GM12891 (cell line): ENCODE results near the gene IL31.

Experiments
- DNase-seq: peaks from one replicate; pipeline ENCODE4 v3.0.0; 2011; ENCODE audit warnings: low spot score; ENCODE audit not compliant: insufficient read length
- FAIRE-seq: peaks from 2 replicates; lab custom pipeline; 2011; peaks lifted over from hg19 to GRCh38; lab: Jason Lieb, UNC
- PAX5 ChIP-seq: IDR thresholded peaks from 2 replicates; pipeline ENCODE4 v1.6.1; 2011; ENCODE audit warnings: low read length, moderate library complexity, mild to moderate bottlenecking; ENCODE audit not compliant: insufficient read depth, severe bottlenecking
- POLR2A ChIP-seq: IDR thresholded peaks from 2 replicates; pipeline ENCODE4 v1.6.1; 2011; ENCODE audit warnings: low read depth, low read length, control low read depth
- POLR2AphosphoS5 ChIP-seq: IDR thresholded peaks from 2 replicates; pipeline ENCODE4 v1.6.1; 2011; ENCODE audit warnings: low read depth, low read length, control low read depth
- POU2F2 ChIP-seq: IDR thresholded peaks from 2 replicates; pipeline ENCODE4 v1.6.1; 2011; ENCODE audit warnings: low read depth, mild to moderate bottlenecking, control low read depth, low read length, moderate library complexity
- SPI1 ChIP-seq: IDR thresholded peaks from 2 replicates; pipeline ENCODE4 v1.6.1; 2011; ENCODE audit warnings: low read depth, low read length, control low read depth
- TAF1 ChIP-seq: IDR thresholded peaks from 2 replicates; pipeline ENCODE4 v1.6.1; 2011; ENCODE audit warnings: low read depth, low read length, control low read depth

The IL31 gene

DNA sequence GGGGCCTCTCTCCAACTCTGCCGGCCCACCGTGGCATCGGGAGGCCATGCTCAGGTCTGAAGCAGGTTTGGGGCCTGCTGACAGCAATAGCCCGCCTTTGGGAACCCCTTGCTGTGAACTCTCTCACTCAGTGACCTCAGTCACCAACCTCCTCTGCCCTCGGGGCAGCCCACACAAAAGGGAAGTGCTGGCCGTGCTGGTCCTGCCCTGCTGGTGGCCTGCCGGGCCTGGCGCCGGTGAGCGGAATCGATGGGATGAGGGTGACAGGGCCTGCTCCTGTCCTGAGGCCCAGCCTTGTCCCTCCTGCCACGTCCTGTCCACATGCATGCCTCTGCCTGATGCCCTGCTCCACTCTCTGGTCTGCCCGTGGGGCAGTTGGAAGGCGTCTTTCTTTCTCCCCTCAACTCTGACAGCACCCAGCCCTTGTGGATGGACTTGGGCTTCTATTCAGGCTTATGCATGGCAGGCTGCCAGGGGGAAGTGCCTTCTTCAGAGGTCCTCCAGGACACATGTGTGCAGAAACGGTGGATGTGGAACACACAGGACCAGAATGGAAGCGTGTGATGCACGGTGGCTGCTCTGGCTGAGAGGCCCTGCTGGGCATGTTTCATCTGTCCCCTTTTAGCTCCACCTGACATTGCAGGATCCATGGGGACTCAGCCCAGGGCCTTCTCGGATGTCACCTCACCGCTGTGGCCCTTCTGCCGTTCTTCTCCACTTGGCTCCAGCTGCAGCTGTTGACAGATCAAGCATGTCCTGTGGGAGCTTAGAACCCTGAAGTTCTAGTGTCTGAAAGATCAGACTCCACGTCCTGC is 31.9 kb downstream of the IL31 start:
- no peak for DNase-seq
- no peak for FAIRE-seq
- no peak for TF ChIP-seq PAX5

- no peak for FAIRE-seq
- DNase-seq: no peak
- no peak for TF ChIP-seq POLR2A
- no peak for TF ChIP-seq POLR2AphosphoS5
- TF ChIP-seq TAF1: no peak
- TF ChIP-seq PAX5: no peak
- TF ChIP-seq POU2F2: no peak
- TF ChIP-seq SPI1: no peak
These were observed 33.4 kb downstream of the IL31 start for GRCh38 chr12:122140467-122141257.

GRCh38 chr12:122139941-122140340 is 34.1 kb downstream of the IL31 start:
- TF ChIP-seq TAF1 (no peak), POU2F2 (no peak), POLR2A (no peak), SPI1 (no peak), POLR2AphosphoS5 (no peak), PAX5 (no peak)
- FAIRE-seq (no peak), DNase-seq (no peak)

DNA sequence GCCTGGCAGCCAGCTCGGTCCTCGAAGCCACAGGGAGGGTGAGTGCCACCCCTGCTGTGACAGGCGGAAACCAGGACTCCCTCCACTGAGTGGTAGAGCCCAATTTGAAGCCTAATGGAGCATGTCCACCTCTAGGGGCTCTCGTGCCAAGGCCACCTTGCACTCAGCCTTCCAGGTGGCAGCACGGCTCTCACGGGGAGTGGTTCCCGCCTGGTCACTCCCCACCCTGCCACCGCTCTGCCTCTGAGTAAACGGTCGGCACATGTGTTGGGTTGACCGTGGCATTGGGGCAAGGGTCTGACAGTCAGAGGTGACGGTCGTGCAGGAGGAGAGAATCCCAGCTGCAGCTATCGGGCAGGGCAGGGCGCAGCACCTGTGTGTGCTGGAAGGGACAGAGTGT is 34.8 kb downstream of the IL31 start:
- no peak for DNase-seq
- no peak for FAIRE-seq
- TF ChIP-seq TAF1 (no peak), SPI1 (no peak), POLR2A (no peak), POU2F2 (no peak)

DNA sequence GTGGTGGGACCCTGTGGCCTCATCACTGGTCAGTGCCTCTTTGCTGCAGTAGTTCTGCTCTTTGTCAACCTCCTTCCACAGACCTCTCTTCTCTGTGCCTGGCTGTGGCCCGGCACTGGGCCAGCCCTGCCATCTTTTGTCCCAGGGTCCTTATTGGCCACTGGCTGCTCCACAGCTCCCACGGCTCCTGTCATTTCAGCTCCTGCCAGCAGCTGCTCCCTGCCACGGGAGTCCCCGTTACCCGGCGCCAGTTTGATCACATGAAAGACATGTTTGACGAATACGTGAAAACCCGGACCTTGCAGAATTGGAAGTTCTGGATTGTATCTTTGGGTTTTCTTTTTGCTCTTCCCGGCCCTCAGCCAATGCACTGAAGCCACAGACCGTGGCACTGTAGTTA is 35.4 kb downstream of the IL31 start:
- DNase-seq (no peak), FAIRE-seq (no peak)
- TF ChIP-seq POU2F2 (no peak), POLR2AphosphoS5 (no peak), PAX5 (no peak), POLR2A (no peak)

GRCh38 chr12:122138181-122138580 is 35.8 kb downstream of the IL31 start:
- TF ChIP-seq TAF1 (no peak), SPI1 (no peak), POLR2A (no peak), POU2F2 (no peak), PAX5 (no peak), POLR2AphosphoS5 (no peak)
- DNase-seq: no peak
- FAIRE-seq: no peak

- DNase-seq: no peak
- no peak for FAIRE-seq
- TF ChIP-seq POLR2AphosphoS5 (no peak), POLR2A (no peak), TAF1 (no peak), POU2F2 (no peak), PAX5 (no peak), SPI1 (no peak)
These were observed 36.3 kb downstream of the IL31 start for GRCh38 chr12:122137681-122138080.

DNA sequence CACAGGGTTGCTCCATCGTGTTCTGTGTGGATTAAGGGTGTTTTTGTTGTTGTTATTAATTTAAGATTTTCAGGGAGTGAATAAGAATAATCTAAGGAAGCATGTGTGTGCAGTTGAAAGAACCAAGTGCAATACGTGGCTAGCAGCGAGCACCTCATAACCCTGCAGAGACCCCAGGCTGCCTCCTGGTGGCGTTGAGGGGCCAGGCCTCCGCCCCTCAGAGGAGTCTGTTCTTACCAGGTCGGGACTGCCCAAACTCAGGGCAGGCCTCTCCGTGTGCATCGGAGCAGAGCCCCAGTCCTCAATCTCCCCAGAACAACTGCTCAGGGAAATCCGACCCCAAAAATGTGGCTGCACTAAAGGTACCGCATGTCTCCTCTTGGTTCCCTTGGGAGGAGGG is 36.8 kb downstream of the IL31 start:
- no peak for DNase-seq
- no peak for FAIRE-seq
- TF ChIP-seq POLR2AphosphoS5: no peak
- no peak for TF ChIP-seq PAX5
- no peak for TF ChIP-seq SPI1
- TF ChIP-seq POU2F2: no peak

DNA sequence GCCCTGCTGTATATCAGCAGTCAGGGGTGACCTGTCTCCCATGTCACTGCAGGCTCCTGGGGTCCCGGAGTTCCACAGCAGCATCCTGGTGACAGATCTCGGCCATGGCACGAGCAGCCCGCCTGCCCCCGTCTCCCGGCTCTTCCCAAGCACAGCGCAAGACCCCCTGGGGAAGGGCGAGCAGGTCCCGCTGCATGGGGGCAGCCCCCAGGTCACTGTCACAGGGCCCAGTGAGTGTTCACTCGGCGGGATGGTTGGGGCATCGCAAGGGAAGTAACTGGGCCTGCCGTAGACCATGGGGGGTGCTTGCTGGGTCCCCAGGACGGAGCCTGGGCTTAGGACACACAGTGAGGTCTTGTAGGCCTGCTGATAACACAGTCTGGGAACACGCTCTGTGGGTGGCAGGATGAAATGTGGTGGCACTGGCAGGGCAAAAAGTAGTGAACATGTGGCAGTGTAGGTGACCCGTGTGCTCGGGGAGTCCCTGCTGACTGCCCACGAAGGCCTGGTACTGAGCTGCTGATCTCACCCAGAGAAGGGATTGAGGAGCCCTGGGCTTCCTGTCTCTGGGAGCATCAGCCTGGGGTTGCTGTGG is 38.5 kb downstream of the IL31 start:
- DNase-seq (no peak), FAIRE-seq (no peak)
- no peak for TF ChIP-seq PAX5
- no peak for TF ChIP-seq TAF1
- TF ChIP-seq POLR2A: no peak
- no peak for TF ChIP-seq SPI1
- no peak for TF ChIP-seq POU2F2
- no peak for TF ChIP-seq POLR2AphosphoS5
